Uterus (tissue), 2 donors: Measurements from ENCODE around the gene OSCP1.

Experiments used
- POLR2A ChIP-seq, 2 donors: fragments of 450-650 bp; IDR thresholded peaks; one replicate each; pipeline ENCODE4 v1.6.1; 2016; ENCODE audit warnings: antibody characterized with exemption in 2 of 2, mild to moderate bottlenecking in 1 of 2, moderate library complexity in 1 of 2
- TF ChIP-seq, protein P1 (sequence below), 4 experiments: fragments of 200-600 bp in 2 of 4; fragments of 450-650 bp in 2 of 4; sonication (generic) in 2 of 4; IDR thresholded peaks; one replicate each; pipeline ENCODE4 v1.5.1; 2016 to 2019; ENCODE audit warnings: antibody characterized with exemption in 4 of 4, mild to moderate bottlenecking in 2 of 4, moderate library complexity in 1 of 4

DNA sequence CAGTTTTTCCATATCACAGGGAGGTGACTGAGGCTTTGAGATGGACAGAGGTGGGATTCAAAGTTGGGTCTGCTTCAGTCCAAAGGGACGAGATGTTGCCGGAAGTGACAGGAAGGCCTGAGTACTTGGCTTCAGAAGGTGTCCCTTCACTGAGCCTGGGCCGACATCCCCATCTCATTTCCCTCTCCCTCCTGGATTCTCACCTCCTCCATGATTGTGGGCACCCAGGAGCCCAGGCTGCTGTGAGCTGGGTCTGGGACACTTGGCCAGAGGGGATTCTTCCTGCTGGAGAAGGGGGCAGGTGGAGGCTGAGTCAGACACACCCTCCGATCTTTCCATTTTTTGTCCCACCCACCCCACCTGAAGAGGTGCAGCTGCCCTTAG lies 16.8 kb upstream of the OSCP1 start:
- no peak for TF ChIP-seq POLR2A (IDR thresholded peaks at IDR 0.05)
- TF ChIP-seq, protein P1, sequence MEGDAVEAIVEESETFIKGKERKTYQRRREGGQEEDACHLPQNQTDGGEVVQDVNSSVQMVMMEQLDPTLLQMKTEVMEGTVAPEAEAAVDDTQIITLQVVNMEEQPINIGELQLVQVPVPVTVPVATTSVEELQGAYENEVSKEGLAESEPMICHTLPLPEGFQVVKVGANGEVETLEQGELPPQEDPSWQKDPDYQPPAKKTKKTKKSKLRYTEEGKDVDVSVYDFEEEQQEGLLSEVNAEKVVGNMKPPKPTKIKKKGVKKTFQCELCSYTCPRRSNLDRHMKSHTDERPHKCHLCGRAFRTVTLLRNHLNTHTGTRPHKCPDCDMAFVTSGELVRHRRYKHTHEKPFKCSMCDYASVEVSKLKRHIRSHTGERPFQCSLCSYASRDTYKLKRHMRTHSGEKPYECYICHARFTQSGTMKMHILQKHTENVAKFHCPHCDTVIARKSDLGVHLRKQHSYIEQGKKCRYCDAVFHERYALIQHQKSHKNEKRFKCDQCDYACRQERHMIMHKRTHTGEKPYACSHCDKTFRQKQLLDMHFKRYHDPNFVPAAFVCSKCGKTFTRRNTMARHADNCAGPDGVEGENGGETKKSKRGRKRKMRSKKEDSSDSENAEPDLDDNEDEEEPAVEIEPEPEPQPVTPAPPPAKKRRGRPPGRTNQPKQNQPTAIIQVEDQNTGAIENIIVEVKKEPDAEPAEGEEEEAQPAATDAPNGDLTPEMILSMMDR (IDR thresholded peaks at IDR 0.05): no peak
